Thoracic aorta (tissue), 2 donors: Measurements from ENCODE around the gene BACH1. TPM values are rescaled to one million over a fixed set of nuclear protein-coding genes. Genes with fewer than 3 reads are reported as not detected.
A peak's percentile ranks its signal among the peaks of the same experiment; 100 is the strongest.

Experiments
- ATAC-seq: fragments of 150-250 bp; one replicate; pipeline ENCODE4 v1.8.0; 2017; ENCODE audit warnings: low read depth; ENCODE audit not compliant: insufficient number of reproducible peaks, low FRiP score
- DNase-seq: peaks from one replicate; pipeline ENCODE4 v3.0.0-alpha.2; 2020; ENCODE audit warnings: low spot score
- H3K27ac ChIP-seq, 2 donors: fragments of 200-600 bp; sonication (generic); 1 replicate in 1 of 2; 2 replicates in 1 of 2; pipeline ENCODE4 v1.5.1; 2016; ENCODE audit warnings: mild to moderate bottlenecking in 2 of 2, moderate library complexity in 2 of 2
- H3K27me3 ChIP-seq: fragments of 200-600 bp; sonication (generic); replicated peaks from 2 replicates; pipeline ENCODE4 v1.6.0; 2016; ENCODE audit warnings: mild to moderate bottlenecking; ENCODE audit not compliant: insufficient read depth
- H3K36me3 ChIP-seq: fragments of 200-600 bp; sonication (generic); one replicate; pipeline ENCODE4 v1.5.1; 2016
- H3K4me1 ChIP-seq, 2 donors: fragments of 200-600 bp; sonication (generic); 1 replicate in 1 of 2; 2 replicates in 1 of 2; pipeline versions ENCODE4 v1.5.1 to v1.6.0; 2016; ENCODE audit warnings: low read depth in 2 of 2, mild to moderate bottlenecking in 1 of 2; ENCODE audit not compliant: control insufficient read depth in 1 of 2
- H3K4me3 ChIP-seq: fragments of 200-600 bp; sonication (generic); 2 replicates; pipeline ENCODE4 v1.5.1; 2016; ENCODE audit warnings: mild to moderate bottlenecking
- H3K9me3 ChIP-seq: fragments of 200-600 bp; sonication (generic); 2 replicates; pipeline ENCODE4 v1.5.1; 2016
- CTCF ChIP-seq: fragments of 200-600 bp; sonication (generic); IDR thresholded peaks from one replicate; pipeline ENCODE4 v1.5.1; 2019; ENCODE audit warnings: antibody characterized with exemption
- total RNA-seq, 2 donors: library from RNA; depleted of rRNA; stranded (reverse); fragments of >200 nt; gene quantifications; one replicate each; pipeline versions ENCODE4 v1.1.0 to v1.2.3, GENCODE V29; 2016

BACH1 gene
- total RNA-seq, 2 donors from 2014 or later: 47.0 to 93.0 TPM

GRCh38 chr21:29330797-29331196, 32.1 kb downstream of the BACH1 start:
- ATAC-seq (no peak), DNase-seq (no peak)
- no peaks in the 10 kb centered on the region for H3K27me3 ChIP-seq
- H3K4me3 ChIP-seq: peak overlapping the region; percentile 20
- TF ChIP-seq CTCF: no peak
- H3K9me3 ChIP-seq: no peaks in the 10 kb centered on the region
- peak overlapping the region in 1 of 2 donors; percentile 25 for H3K27ac ChIP-seq
- H3K36me3 ChIP-seq: peaks cover 11% of the 10 kb centered on the region
- peaks cover 18 to 23% of the 10 kb centered on the region in 2 donors for H3K4me1 ChIP-seq

GRCh38 chr21:29332461-29333362, 34.0 kb downstream of the BACH1 start:
- no peak for DNase-seq
- ATAC-seq: no peak
- Histone ChIP-seq H3K36me3 (no peaks in the 10 kb centered on the region), H3K27ac (no peak overlapping the region), H3K9me3 (no peaks in the 10 kb centered on the region), H3K4me1 (peaks cover 18 to 23% of the 10 kb centered on the region in 2 donors), H3K4me3 (no peak overlapping the region), H3K27me3 (no peaks in the 10 kb centered on the region)
- no peak for TF ChIP-seq CTCF

- H3K27ac ChIP-seq: no peak overlapping the region
- TF ChIP-seq CTCF: no peak
- no peak for DNase-seq
- H3K4me3 ChIP-seq: no peak overlapping the region
- H3K27me3 ChIP-seq: no peaks in the 10 kb centered on the region
- H3K36me3 ChIP-seq: no peaks in the 10 kb centered on the region
- peaks cover 18 to 23% of the 10 kb centered on the region in 2 donors for H3K4me1 ChIP-seq
- no peak for ATAC-seq
- no peaks in the 10 kb centered on the region for H3K9me3 ChIP-seq
Observed at GRCh38 chr21:29333406-29333805, 34.7 kb downstream of the BACH1 start.

DNA sequence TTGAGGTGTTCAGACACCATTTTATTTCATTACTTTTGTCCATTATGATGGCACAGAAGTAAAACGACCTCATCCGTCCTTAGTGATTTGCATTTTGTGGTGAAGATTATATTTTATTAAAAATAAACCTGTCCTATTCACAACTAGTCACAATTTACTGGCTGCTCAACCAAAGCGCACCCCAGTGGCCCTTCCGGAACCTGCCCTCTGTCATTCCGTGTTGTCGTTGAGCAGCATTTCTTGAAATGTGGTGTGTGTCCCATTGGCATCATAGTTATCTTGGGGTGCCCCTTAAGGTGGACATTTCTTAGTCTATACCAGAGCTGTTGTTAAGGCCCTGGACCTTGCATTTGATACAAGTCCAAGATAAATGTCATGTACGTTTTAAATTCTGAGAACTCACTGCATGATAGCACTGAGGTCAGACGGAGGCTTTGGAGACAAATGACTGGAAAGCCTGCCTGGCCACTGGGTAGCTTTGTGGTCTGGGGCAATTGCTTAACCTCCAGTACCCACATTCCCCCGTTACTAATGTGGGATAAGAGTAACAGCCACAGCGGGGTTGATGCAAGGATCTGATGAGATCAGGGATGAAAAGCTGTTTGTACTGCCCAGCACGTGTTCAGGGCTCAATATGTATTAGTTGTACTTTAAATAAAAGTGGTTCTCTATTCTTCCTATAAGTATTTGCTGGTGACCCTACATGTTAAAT, 36.2 kb downstream of the BACH1 start:
- Histone ChIP-seq H3K4me1 (peaks cover 18 to 23% of the 10 kb centered on the region in 2 donors), H3K9me3 (no peaks in the 10 kb centered on the region), H3K27me3 (no peaks in the 10 kb centered on the region), H3K36me3 (no peaks in the 10 kb centered on the region), H3K27ac (no peak overlapping the region), H3K4me3 (no peak overlapping the region)
- no peak for ATAC-seq
- no peak for DNase-seq
- no peak for TF ChIP-seq CTCF

- Histone ChIP-seq H3K9me3 (no peaks in the 10 kb centered on the region), H3K36me3 (no peaks in the 10 kb centered on the region)
Observed at GRCh38 chr21:29335720-29336119, 37.0 kb downstream of the BACH1 start.

More at GRCh38 chr21:29335720-29336119, 37.0 kb downstream of the BACH1 start:
- DNase-seq (no peak), ATAC-seq (no peak)
- no peak for TF ChIP-seq CTCF
- H3K4me3 ChIP-seq: no peak overlapping the region
- no peaks in the 10 kb centered on the region for H3K27me3 ChIP-seq
- H3K27ac ChIP-seq: no peak overlapping the region
- peaks cover 22 to 23% of the 10 kb centered on the region in 2 donors for H3K4me1 ChIP-seq
